ENCODE results near the gene AUNIP. TPM values are rescaled to one million over a fixed set of nuclear protein-coding genes. Genes with fewer than 3 reads are reported as not detected.

The AUNIP gene
- polyA plus RNA-seq, 1 of the 3 experiments (the other 2 are of a cell fraction) = 1.9 TPM

GRCh38 chr1:25885602-25886001, 26.3 kb upstream of the AUNIP start:
- WGBS (ENCODE audit: low lambda C conversion rate) = 94% methylated on average over 1 of the region's 1 CpG
- no peak overlapping the region for H3K27ac ChIP-seq (ENCODE audit: low read depth in 2 of 2, low read length in 1 of 2)
- H3K4me1 ChIP-seq (ENCODE audit: control insufficient read depth in 1 of 2, insufficient read depth in 2 of 2, low read depth in 1 of 2, low read length in 1 of 2) = no peaks in the 10 kb centered on the region; a peak in 1 of 4 replicates
- no peak overlapping the region for H3K4me2 ChIP-seq
- ChIA-PET POLR2A (no interaction called here), CTCF (interaction anchor here (3.4 kb wide), 1 partner anchor 10 kb away, joined by 23 read pairs; no protein-coding TSS in a partner anchor)
- no peaks in the 10 kb centered on the region for H3K9me2 ChIP-seq
- H3F3A ChIP-seq (replicated peaks; ENCODE audit: insufficient read depth) = no peaks in the 10 kb centered on the region
- no peaks in the 10 kb centered on the region for H3K27me3 ChIP-seq (ENCODE audit: insufficient read depth)
- peaks cover 0 to 8% of the 10 kb centered on the region in 2 experiments for H3K36me3 ChIP-seq (replicated peaks in 1 of 2; ENCODE audit: control insufficient read depth in 1 of 2, insufficient read depth in 2 of 2, low read length in 1 of 2)
- no peak overlapping the region for H2AFZ ChIP-seq (ENCODE audit: low read depth)
- no peak for DNase-seq
- peaks cover under 1% of the 10 kb centered on the region; the same call in 1 of the 2 replicates for H3K79me2 ChIP-seq (ENCODE audit: insufficient read depth)
- no peaks in the 10 kb centered on the region for H3K9me3 ChIP-seq
- H3K4me3 ChIP-seq (ENCODE audit: low read depth in 2 of 2, low read length in 1 of 2) = no peak overlapping the region
- TF ChIP-seq RAD21 (IDR thresholded peaks at IDR 0.05; ENCODE audit: low read length) (no peak), EZH2phosphoT487 (IDR thresholded peaks at IDR 0.05; ENCODE audit: borderline replicate concordance, low read depth) (no peak), SIN3A (IDR thresholded peaks at IDR 0.05; ENCODE audit: borderline replicate concordance, low read depth, low read length) (no peak), FOXM1 (IDR thresholded peaks at IDR 0.05; ENCODE audit: low read depth) (no peak), POLR2AphosphoS5 (IDR thresholded peaks at IDR 0.05; ENCODE audit: low read depth, low read length) (no peak), MEF2A (IDR thresholded peaks at IDR 0.05; ENCODE audit: borderline replicate concordance, low read depth) (no peak), SMC3 (IDR thresholded peaks at IDR 0.05; ENCODE audit: low read depth, low read length) (no peak), NFIC (IDR thresholded peaks at IDR 0.05; ENCODE audit: borderline replicate concordance) (no peak), PBX3 (IDR thresholded peaks at IDR 0.05) (no peak), MXI1 (IDR thresholded peaks at IDR 0.05; ENCODE audit: low read depth, low read length) (no peak), REST (IDR thresholded peaks at IDR 0.05; ENCODE audit: low read depth, low read length) (no peak), ELF1 (IDR thresholded peaks at IDR 0.05) (no peak), JUND (IDR thresholded peaks at IDR 0.05) (no peak), RXRA (IDR thresholded peaks at IDR 0.05; ENCODE audit: borderline replicate concordance, low read depth) (no peak), NRF1 (IDR thresholded peaks at IDR 0.05; ENCODE audit: low read depth, low read length) (no peak)
- TF ChIP-seq, protein P1, sequence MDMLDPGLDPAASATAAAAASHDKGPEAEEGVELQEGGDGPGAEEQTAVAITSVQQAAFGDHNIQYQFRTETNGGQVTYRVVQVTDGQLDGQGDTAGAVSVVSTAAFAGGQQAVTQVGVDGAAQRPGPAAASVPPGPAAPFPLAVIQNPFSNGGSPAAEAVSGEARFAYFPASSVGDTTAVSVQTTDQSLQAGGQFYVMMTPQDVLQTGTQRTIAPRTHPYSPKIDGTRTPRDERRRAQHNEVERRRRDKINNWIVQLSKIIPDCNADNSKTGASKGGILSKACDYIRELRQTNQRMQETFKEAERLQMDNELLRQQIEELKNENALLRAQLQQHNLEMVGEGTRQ (IDR thresholded peaks at IDR 0.05; ENCODE audit: borderline replicate concordance, low read depth, low read length) = no peak
- TF ChIP-seq, protein P2, sequence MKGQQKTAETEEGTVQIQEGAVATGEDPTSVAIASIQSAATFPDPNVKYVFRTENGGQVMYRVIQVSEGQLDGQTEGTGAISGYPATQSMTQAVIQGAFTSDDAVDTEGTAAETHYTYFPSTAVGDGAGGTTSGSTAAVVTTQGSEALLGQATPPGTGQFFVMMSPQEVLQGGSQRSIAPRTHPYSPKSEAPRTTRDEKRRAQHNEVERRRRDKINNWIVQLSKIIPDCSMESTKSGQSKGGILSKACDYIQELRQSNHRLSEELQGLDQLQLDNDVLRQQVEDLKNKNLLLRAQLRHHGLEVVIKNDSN (IDR thresholded peaks at IDR 0.05; ENCODE audit: borderline replicate concordance, low read depth) = no peak
- TF ChIP-seq, protein P3, sequence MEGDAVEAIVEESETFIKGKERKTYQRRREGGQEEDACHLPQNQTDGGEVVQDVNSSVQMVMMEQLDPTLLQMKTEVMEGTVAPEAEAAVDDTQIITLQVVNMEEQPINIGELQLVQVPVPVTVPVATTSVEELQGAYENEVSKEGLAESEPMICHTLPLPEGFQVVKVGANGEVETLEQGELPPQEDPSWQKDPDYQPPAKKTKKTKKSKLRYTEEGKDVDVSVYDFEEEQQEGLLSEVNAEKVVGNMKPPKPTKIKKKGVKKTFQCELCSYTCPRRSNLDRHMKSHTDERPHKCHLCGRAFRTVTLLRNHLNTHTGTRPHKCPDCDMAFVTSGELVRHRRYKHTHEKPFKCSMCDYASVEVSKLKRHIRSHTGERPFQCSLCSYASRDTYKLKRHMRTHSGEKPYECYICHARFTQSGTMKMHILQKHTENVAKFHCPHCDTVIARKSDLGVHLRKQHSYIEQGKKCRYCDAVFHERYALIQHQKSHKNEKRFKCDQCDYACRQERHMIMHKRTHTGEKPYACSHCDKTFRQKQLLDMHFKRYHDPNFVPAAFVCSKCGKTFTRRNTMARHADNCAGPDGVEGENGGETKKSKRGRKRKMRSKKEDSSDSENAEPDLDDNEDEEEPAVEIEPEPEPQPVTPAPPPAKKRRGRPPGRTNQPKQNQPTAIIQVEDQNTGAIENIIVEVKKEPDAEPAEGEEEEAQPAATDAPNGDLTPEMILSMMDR (IDR thresholded peaks at IDR 0.05) = no peak
- TF ChIP-seq, protein P4, sequence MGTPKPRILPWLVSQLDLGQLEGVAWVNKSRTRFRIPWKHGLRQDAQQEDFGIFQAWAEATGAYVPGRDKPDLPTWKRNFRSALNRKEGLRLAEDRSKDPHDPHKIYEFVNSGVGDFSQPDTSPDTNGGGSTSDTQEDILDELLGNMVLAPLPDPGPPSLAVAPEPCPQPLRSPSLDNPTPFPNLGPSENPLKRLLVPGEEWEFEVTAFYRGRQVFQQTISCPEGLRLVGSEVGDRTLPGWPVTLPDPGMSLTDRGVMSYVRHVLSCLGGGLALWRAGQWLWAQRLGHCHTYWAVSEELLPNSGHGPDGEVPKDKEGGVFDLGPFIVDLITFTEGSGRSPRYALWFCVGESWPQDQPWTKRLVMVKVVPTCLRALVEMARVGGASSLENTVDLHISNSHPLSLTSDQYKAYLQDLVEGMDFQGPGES (IDR thresholded peaks at IDR 0.05; ENCODE audit: low read depth, low read length) = no peak
- TF ChIP-seq, protein P5, sequence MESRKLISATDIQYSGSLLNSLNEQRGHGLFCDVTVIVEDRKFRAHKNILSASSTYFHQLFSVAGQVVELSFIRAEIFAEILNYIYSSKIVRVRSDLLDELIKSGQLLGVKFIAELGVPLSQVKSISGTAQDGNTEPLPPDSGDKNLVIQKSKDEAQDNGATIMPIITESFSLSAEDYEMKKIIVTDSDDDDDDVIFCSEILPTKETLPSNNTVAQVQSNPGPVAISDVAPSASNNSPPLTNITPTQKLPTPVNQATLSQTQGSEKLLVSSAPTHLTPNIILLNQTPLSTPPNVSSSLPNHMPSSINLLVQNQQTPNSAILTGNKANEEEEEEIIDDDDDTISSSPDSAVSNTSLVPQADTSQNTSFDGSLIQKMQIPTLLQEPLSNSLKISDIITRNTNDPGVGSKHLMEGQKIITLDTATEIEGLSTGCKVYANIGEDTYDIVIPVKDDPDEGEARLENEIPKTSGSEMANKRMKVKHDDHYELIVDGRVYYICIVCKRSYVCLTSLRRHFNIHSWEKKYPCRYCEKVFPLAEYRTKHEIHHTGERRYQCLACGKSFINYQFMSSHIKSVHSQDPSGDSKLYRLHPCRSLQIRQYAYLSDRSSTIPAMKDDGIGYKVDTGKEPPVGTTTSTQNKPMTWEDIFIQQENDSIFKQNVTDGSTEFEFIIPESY (IDR thresholded peaks at IDR 0.05; ENCODE audit: borderline replicate concordance, low read depth) = no peak
- H4K20me1 ChIP-seq (ENCODE audit: insufficient read depth) = no peaks in the 10 kb centered on the region
- no peak overlapping the region for H3K9ac ChIP-seq
